Activated T-helper 1 cell treated with anti-CD3 and anti-CD28 coated beads, Interleukin-2, amount 50 U/mL, for 16 hours (primary cell): ENCODE data around the gene STRN4.
A peak's percentile ranks its signal among the peaks of the same experiment; 100 is the strongest.

ENCODE experiments used
- DNase-seq, 2 donors: peaks; one replicate each; pipeline ENCODE4 v3.0.0-alpha.2; 2020; ENCODE audit warnings: low read depth in 1 of 2, low spot score in 1 of 2

STRN4 gene

GRCh38 chr19:46726551-46726950, 19.7 kb downstream of the STRN4 start:
- DNase-seq = no peak

- no peak for DNase-seq
Observed at GRCh38 chr19:46725859-46726393, 20.3 kb downstream of the STRN4 start.

GRCh38 chr19:46725036-46725820, 21.0 kb downstream of the STRN4 start:
- no peak for DNase-seq

GRCh38 chr19:46724468-46724867, 21.8 kb downstream of the STRN4 start:
- no peak for DNase-seq

- no peak for DNase-seq
Observed at GRCh38 chr19:46723471-46723870, 22.8 kb downstream of the STRN4 start.

GRCh38 chr19:46723023-46723461, 23.2 kb downstream of the STRN4 start:
- DNase-seq = no peak

- no peak for DNase-seq
Observed at GRCh38 chr19:46722421-46723022, 23.7 kb downstream of the STRN4 start.

GRCh38 chr19:46722004-46722380, 24.3 kb downstream of the STRN4 start:
- DNase-seq = no peak

GRCh38 chr19:46721269-46722003, 24.8 kb downstream of the STRN4 start:
- DNase-seq = no peak

- no peak for DNase-seq
Observed at GRCh38 chr19:46720503-46721239, 25.6 kb downstream of the STRN4 start.

GRCh38 chr19:46719629-46720502, 26.4 kb downstream of the STRN4 start:
- DNase-seq = no peak

- DNase-seq = no peak
Observed at GRCh38 chr19:46718934-46719622, 27.2 kb downstream of the STRN4 start.

GRCh38 chr19:46718157-46718933, 27.9 kb downstream of the STRN4 start:
- DNase-seq = peak; percentile 22 to 45

- no peak for DNase-seq
Observed at GRCh38 chr19:46717716-46718143, 28.5 kb downstream of the STRN4 start.

GRCh38 chr19:46717034-46717715, 29.1 kb downstream of the STRN4 start, which contains the start of gene PRKD2:
Gene PRKD2, minus strand, starts transcription at chr19:46717114. Its CDS starts 744 bp downstream, at chr19:46716370.
- peak; percentile 73 to 82 for DNase-seq

GRCh38 chr19:46716672-46717033, 29.6 kb downstream of the STRN4 start:
- DNase-seq = no peak

GRCh38 chr19:46715975-46716671, 30.1 kb downstream of the STRN4 start:
- no peak for DNase-seq

- DNase-seq = no peak
Observed at GRCh38 chr19:46715620-46715974, 30.7 kb downstream of the STRN4 start.
